IPS-18c (cell line): ENCODE measurements around the gene SPOCK1.

ENCODE experiments used
- H3K4me3 ChIP-seq: 2 replicates; pipeline ENCODE4 v1.7.0; 2013; ENCODE audit warnings: low read depth, mild to moderate bottlenecking, low read length, moderate library complexity; ENCODE audit not compliant: insufficient read depth
- H3K9me3 ChIP-seq: one replicate; pipeline ENCODE4 v1.6.1; 2013; ENCODE audit warnings: mild to moderate bottlenecking, low read length, moderate library complexity; ENCODE audit not compliant: control insufficient read depth, insufficient read depth

The SPOCK1 gene

DNA sequence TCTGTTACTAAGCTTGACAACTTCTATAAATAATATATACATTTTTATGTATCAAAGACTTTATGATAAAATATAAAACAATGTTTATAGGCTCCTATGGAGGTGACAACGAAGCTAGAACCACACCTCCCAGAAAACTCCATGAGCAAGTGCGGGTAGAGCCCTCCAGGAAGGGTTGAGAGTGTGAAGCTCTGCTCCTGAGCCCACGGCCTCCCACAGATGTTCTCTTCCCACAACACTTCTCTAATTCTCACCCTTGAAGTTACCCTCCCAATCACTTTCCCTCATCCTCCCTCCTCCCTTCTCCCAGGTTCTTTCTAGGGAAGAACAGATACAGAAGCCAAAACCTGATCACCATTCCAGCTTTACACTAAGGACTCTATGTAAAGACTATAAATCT, 427.6 kb downstream of the SPOCK1 start:
- no peaks in the 10 kb centered on the region for H3K9me3 ChIP-seq
- H3K4me3 ChIP-seq = no peak overlapping the region

GRCh38 chr5:137070521-137070920, 428.6 kb downstream of the SPOCK1 start:
- Histone ChIP-seq H3K9me3 (no peaks in the 10 kb centered on the region), H3K4me3 (no peak overlapping the region)

DNA sequence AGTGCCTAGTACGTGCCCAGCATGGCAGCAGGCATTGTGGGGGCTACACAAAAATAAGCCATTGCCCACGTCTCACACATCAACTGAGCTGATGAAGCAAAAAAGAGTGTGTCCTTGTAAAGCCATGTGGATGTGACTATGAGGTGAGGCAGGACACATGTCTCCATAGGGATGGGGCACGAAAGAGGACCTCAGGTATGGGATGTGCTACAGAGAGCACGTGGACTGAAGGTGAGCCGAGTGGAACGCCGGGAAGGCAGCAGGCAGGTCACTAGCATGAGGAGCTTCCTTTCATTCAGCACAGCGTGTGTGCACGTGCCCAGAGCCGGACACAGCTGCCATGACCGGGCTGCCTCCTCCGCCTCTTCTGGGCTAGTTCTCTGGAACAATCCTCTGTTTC, 429.8 kb downstream of the SPOCK1 start:
- no peaks in the 10 kb centered on the region for H3K9me3 ChIP-seq
- no peak overlapping the region for H3K4me3 ChIP-seq

DNA sequence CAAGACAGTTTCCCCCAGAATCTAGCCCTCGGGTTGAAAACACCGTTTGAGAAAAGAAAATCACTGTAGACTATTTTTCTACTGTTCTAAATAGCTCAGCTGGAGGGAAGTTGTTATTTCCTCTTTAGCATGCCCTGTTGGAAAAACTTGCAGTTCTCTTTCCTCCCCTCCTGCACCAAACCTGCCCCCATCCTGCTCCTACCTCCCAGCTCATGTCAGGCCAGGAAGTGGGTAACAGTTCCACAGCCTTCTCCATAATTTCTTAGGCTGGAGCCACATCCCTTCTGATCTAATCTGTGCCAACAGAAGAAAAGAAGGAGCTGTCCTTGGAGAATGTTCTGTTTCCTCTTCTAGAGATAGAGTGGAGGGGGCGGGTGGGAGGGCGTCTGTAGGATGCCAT, 437.7 kb downstream of the SPOCK1 start:
- H3K9me3 ChIP-seq = no peaks in the 10 kb centered on the region

GRCh38 chr5:137058089-137058488, 441.0 kb downstream of the SPOCK1 start:
- no peak overlapping the region for H3K4me3 ChIP-seq
- no peaks in the 10 kb centered on the region for H3K9me3 ChIP-seq

More for the DNA sequence above, 437.7 kb downstream of the SPOCK1 start:
- no peak overlapping the region for H3K4me3 ChIP-seq

DNA sequence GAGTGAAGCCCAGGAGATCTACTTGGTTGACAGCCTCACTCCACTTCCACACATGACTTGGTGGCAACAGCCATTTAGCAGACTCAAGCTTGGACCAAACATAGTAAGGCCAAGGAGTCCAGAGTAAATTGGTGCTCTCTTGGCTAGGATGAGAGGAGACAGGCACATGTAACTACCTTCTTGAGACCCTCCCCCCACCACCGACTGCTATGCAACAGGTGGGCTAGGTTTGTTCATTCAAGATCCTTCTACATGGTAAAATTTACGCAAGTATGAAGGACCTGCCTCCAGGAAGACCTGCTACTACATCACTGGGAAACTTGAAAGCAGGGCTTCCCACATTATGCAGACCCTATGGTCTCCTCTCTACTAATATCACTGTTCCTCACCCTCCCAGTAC, 442.4 kb downstream of the SPOCK1 start:
- H3K9me3 ChIP-seq = no peaks in the 10 kb centered on the region
- no peak overlapping the region for H3K4me3 ChIP-seq

- H3K9me3 ChIP-seq = no peaks in the 10 kb centered on the region
These were observed 443.8 kb downstream of the SPOCK1 start for GRCh38 chr5:137055271-137055872.

GRCh38 chr5:137054792-137055191, 444.3 kb downstream of the SPOCK1 start:
- H3K9me3 ChIP-seq = no peaks in the 10 kb centered on the region

More at GRCh38 chr5:137055271-137055872, 443.8 kb downstream of the SPOCK1 start:
- H3K4me3 ChIP-seq = no peak overlapping the region

DNA sequence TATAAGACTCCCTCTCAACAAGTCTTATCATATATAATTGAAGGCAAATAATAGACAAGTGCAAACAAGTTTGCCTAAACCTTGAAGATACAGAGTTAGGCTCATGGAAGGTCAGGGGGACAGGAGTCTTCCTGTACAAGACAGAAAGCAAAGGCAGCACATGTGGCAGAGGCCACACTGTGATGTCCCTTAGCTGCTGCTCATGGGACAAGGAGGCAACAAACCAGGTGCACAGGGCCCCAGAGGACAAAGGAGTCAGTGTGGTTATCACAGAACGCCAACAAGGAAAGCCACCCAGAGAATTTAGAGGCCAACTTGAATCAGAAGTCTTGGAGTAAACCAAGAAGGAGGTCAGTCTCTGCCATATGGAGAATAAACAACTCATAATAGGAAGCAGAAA, 444.8 kb downstream of the SPOCK1 start:
- Histone ChIP-seq H3K9me3 (no peaks in the 10 kb centered on the region), H3K4me3 (no peak overlapping the region)

More at GRCh38 chr5:137054792-137055191, 444.3 kb downstream of the SPOCK1 start:
- H3K4me3 ChIP-seq = no peak overlapping the region

DNA sequence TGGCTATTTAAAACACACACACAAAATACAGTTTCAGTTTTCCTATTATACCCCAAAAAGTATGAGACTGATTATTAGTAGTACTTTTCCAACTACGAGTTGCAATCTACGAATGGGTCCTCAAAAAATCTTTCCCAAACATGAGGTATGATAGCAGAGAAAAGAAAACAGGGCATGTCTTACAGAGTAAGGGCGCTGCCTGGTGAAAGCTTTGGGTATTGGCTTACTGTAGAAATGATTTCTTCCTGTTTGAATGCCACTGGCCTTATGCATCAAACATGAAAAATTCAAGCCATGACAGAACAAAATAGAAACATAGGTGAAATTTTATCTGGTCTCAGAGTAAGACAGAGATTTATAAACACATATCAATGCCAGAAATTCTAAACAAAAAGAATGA, 448.0 kb downstream of the SPOCK1 start:
- Histone ChIP-seq H3K9me3 (no peaks in the 10 kb centered on the region), H3K4me3 (no peak overlapping the region)

DNA sequence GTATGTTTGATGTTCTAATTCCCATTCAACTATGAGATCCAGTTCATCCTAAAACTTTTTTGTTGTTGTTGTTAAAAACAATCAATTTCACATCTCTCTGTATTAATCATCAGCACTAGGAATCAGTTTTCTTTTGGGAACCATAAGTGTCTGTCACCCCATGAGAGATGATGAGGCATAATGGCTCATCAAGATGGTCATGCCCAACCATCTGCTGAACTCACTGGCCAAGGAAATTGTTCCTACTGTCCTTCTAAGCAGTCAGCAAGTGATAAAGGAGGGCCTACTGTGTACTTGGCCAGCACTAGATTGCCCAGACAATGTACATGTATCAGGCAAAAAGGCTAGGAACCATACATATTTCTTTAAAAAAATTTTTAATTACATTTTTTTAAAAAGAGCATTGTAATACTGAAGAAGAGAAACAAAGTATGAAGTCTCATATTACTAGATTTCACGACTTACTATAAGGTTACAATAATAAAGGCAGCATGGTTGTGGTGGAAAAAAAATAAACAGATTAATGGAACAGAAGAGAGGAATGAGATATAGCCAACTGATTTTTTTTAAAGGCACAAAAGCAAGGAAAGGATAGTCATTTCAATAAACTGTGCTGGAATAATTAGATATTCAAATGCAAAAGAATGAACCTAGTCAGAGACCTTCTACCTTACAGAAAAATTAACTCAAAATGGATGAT, 458.3 kb downstream of the SPOCK1 start:
- no peak overlapping the region for H3K4me3 ChIP-seq
- no peaks in the 10 kb centered on the region for H3K9me3 ChIP-seq

GRCh38 chr5:137040024-137040423, 459.1 kb downstream of the SPOCK1 start:
- Histone ChIP-seq H3K4me3 (no peak overlapping the region), H3K9me3 (no peaks in the 10 kb centered on the region)

- no peaks in the 10 kb centered on the region for H3K9me3 ChIP-seq
- no peak overlapping the region for H3K4me3 ChIP-seq
These were observed 461.3 kb downstream of the SPOCK1 start for GRCh38 chr5:137037848-137038247.

DNA sequence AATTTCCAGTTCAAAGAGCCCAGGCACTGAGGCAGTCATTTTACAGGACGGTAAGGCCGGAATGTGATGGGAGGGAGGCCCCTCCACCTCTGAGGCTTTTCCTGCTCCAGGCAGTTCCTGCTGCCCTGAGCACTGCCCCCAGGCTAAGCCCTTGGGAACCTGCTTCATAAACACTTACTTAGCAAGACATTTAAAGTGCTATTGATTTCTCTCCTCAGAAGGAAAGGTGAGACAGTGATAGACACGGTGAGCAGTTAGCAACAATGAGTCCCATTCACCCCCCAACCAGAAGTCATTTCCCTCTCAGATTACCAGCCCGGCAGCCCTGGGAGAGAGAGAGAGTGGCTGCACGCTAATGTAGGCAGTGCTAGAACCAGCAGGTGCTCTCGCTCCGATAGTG, 462.5 kb downstream of the SPOCK1 start:
- Histone ChIP-seq H3K4me3 (no peak overlapping the region), H3K9me3 (no peaks in the 10 kb centered on the region)

GRCh38 chr5:137035480-137035878, 463.6 kb downstream of the SPOCK1 start:
- Histone ChIP-seq H3K9me3 (no peaks in the 10 kb centered on the region), H3K4me3 (no peak overlapping the region)

GRCh38 chr5:137034764-137035479, 464.2 kb downstream of the SPOCK1 start:
- no peaks in the 10 kb centered on the region for H3K9me3 ChIP-seq
- no peak overlapping the region for H3K4me3 ChIP-seq

GRCh38 chr5:137034213-137034612, 464.9 kb downstream of the SPOCK1 start:
- Histone ChIP-seq H3K9me3 (no peaks in the 10 kb centered on the region), H3K4me3 (no peak overlapping the region)

DNA sequence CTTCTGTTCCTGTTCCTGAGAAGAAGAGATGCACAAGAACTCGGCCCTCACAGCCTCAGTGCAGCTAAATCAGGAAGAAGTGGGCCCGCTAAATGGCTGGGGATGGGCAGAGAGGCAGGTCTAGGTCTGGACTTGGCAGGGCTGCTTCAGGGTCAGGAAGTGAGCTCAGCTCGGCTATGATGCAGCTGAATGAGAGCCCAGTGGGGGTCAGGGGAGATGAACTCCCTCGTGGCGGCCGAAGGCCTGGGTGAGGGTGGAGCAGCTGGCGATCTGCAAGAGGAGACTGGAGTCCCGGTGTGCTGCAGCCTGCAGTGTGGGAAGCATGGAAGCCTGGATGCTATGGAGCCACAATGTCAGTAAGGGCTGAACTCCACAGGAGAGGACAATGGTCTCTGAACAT, 466.2 kb downstream of the SPOCK1 start:
- Histone ChIP-seq H3K4me3 (no peak overlapping the region), H3K9me3 (no peaks in the 10 kb centered on the region)
